Uterus (tissue), 4 donors: ENCODE data around the gene RHAG. TPM values are rescaled to one million over a fixed set of nuclear protein-coding genes. Genes with fewer than 3 reads are reported as not detected.

Source experiments
- DNase-seq, 2 donors: peaks; one replicate each; pipeline ENCODE4 v3.0.0-alpha.2; 2019 to 2020
- H3K27ac ChIP-seq, 2 donors: fragments of 200-600 bp; sonication (generic); 1 replicate in 1 of 2; 2 replicates in 1 of 2; pipeline ENCODE4 v1.5.1; 2016 to 2018
- H3K27me3 ChIP-seq, 2 donors: fragments of 200-600 bp; sonication (generic); one replicate each; pipeline ENCODE4 v1.5.1; 2018 to 2019; ENCODE audit warnings: control low read depth in 1 of 2
- H3K36me3 ChIP-seq, 2 donors: fragments of 200-600 bp; sonication (generic); one replicate each; pipeline ENCODE4 v1.5.1; 2019; ENCODE audit warnings: control low read depth in 1 of 2
- H3K4me1 ChIP-seq, 2 donors: fragments of 200-600 bp; sonication (generic); one replicate each; pipeline ENCODE4 v1.5.1; 2018 to 2019; ENCODE audit warnings: control low read depth in 1 of 2
- H3K4me3 ChIP-seq, 2 donors: fragments of 200-600 bp; sonication (generic); 1 replicate in 1 of 2; 2 replicates in 1 of 2; pipeline ENCODE4 v1.5.1; 2018 to 2019; ENCODE audit warnings: mild to moderate bottlenecking in 1 of 2
- H3K9me3 ChIP-seq, 2 donors: fragments of 200-600 bp; sonication (generic); one replicate each; pipeline ENCODE4 v1.5.1; 2019; ENCODE audit warnings: control low read depth in 1 of 2
- CTCF ChIP-seq, 4 experiments: fragments of 200-600 bp in 2 of 4; fragments of 450-650 bp in 2 of 4; sonication (generic) in 2 of 4; IDR thresholded peaks; one replicate each; pipeline ENCODE4 v1.5.1; 2016 to 2019; ENCODE audit warnings: antibody characterized with exemption in 4 of 4, mild to moderate bottlenecking in 2 of 4, moderate library complexity in 1 of 4
- POLR2A ChIP-seq, 2 donors: fragments of 450-650 bp; IDR thresholded peaks; one replicate each; pipeline ENCODE4 v1.6.1; 2016; ENCODE audit warnings: antibody characterized with exemption in 2 of 2, mild to moderate bottlenecking in 1 of 2, moderate library complexity in 1 of 2
- intact Hi-C: fragments of 100-400 bp; cut with DNase I; formaldehyde crosslinking; loops from one replicate; pipeline ENCODE4 v1.15.1; 2023; ENCODE audit warnings: low total_unique reads
- total RNA-seq, 4 donors: library from RNA; depleted of rRNA in 3 of 4; stranded (reverse); fragments of >200 nt in 3 of 4; gene quantifications; one replicate each; pipeline versions ENCODE4 v1.1.0 to v1.2.4, GENCODE V29; 2014 to 2023
- donor health status: DM: yes; HTN: yes; CAD: no.

The RHAG gene
- total RNA-seq, 4 donors from 2014 or later = 3.2 TPM; not detected in 3

GRCh38 chr6:49648036-49648435 lies 11.4 kb upstream of the RHAG start:
- H3K36me3 ChIP-seq = no peaks in the 10 kb centered on the region
- H3K4me3 ChIP-seq = no peak overlapping the region
- TF ChIP-seq CTCF (IDR thresholded peaks at IDR 0.05) (no peak), POLR2A (IDR thresholded peaks at IDR 0.05) (no peak)
- no peaks in the 10 kb centered on the region for H3K27me3 ChIP-seq
- no peak overlapping the region for H3K27ac ChIP-seq
- intact Hi-C loops = no loop called here
- no peaks in the 10 kb centered on the region for H3K9me3 ChIP-seq
- DNase-seq = no peak
- H3K4me1 ChIP-seq = no peaks in the 10 kb centered on the region

DNA sequence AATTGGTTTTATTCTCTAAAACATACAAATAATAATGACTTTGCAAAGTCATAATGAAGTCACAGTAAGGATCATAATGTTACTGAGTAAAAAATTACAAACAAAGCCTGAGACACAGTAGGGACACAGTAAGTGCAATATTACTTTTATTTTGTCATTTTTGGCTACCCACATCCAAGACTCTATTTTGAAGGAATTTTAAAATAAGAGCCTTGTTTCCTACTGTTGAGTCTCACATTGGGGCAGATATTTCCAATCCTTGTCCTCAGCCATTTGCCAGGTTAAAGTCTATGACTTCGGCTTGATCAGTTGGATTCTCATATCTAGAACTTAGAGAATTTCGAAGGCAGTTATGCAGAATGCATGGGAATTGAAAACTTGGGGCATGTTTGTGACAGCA lies 10.8 kb upstream of the RHAG start:
- no peak overlapping the region for H3K4me3 ChIP-seq
- no peaks in the 10 kb centered on the region for H3K9me3 ChIP-seq
- H3K4me1 ChIP-seq = no peaks in the 10 kb centered on the region
- intact Hi-C loops = no loop called here
- TF ChIP-seq CTCF (IDR thresholded peaks at IDR 0.05) = no peak
- no peak for TF ChIP-seq POLR2A (IDR thresholded peaks at IDR 0.05)
- H3K27ac ChIP-seq = no peak overlapping the region
- no peaks in the 10 kb centered on the region for H3K36me3 ChIP-seq
- H3K27me3 ChIP-seq = no peaks in the 10 kb centered on the region
- DNase-seq = no peak

DNA sequence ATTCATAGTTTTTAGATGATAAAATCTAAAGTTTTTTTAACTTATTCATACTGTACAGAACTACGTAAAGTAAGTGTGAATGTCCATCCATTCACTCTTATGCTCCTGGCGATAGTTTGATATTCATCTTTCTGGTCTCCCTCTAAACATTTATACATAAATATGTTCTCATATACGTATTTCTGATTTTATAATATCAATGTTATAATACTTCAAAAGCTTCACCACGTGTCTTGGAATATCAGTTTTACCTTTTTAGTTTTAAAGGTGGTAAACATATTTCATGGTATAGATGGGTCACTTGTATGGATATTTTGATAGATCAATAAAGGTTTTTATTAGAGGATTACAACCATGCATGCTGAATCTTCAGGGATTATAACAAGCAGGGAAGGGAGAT lies 10.3 kb upstream of the RHAG start:
- Histone ChIP-seq H3K9me3 (no peaks in the 10 kb centered on the region), H3K4me1 (no peaks in the 10 kb centered on the region), H3K27me3 (no peaks in the 10 kb centered on the region), H3K27ac (no peak overlapping the region), H3K4me3 (no peak overlapping the region), H3K36me3 (no peaks in the 10 kb centered on the region)
- TF ChIP-seq POLR2A (IDR thresholded peaks at IDR 0.05) = no peak
- TF ChIP-seq CTCF (IDR thresholded peaks at IDR 0.05) = no peak
- no peak for DNase-seq
- intact Hi-C loops = no loop called here

DNA sequence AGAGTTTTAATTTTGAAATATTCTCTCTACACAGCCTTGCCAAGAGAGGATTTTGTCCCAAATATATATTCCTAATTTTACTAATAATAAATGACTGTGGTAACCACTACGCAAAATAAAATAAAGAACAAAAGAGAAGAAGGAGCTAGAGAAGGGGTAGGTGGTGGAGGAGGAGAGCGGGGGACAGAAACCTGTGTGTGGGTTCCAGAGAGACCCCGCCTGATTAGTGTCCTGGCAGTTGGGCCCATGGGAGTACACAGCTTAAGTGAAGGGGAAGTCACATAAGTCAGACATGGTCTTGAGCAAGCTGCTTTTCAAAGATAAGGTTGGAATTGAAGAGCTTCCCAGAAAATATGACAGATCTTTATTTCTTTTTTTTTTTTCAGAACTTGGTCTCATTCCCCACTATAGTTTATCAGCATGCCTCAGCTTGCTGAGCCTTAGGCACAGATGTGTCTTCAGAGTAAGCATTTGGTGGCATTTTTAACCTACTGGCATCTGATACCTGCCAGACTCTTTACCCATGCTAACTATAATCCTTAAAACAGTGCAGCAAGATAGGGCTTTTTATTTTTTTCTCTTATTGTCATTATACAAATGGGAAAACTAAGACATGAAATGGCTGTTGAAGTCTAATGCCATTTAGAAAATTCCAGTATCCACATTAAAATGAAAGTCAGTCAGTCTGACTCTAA lies 9.6 kb upstream of the RHAG start:
- H3K27me3 ChIP-seq = no peaks in the 10 kb centered on the region
- DNase-seq = no peak
- no peak for TF ChIP-seq CTCF (IDR thresholded peaks at IDR 0.05)
- TF ChIP-seq POLR2A (IDR thresholded peaks at IDR 0.05) = no peak
- H3K36me3 ChIP-seq = no peaks in the 10 kb centered on the region
- intact Hi-C loops = no loop called here
- no peaks in the 10 kb centered on the region for H3K9me3 ChIP-seq
- H3K4me1 ChIP-seq = no peaks in the 10 kb centered on the region
- no peak overlapping the region for H3K27ac ChIP-seq
- H3K4me3 ChIP-seq = no peak overlapping the region

GRCh38 chr6:49645139-49645538 lies 8.5 kb upstream of the RHAG start:
- no peak for TF ChIP-seq POLR2A (IDR thresholded peaks at IDR 0.05)
- no peak for TF ChIP-seq CTCF (IDR thresholded peaks at IDR 0.05)
- Histone ChIP-seq H3K36me3 (no peaks in the 10 kb centered on the region), H3K27ac (no peak overlapping the region), H3K27me3 (no peaks in the 10 kb centered on the region), H3K4me3 (no peak overlapping the region), H3K9me3 (no peaks in the 10 kb centered on the region), H3K4me1 (no peaks in the 10 kb centered on the region)
- intact Hi-C loops = no loop called here
- DNase-seq = no peak
